T-helper 22 cell (primary cell): ENCODE results near the gene DMRTB1.

Source experiments
- DNase-seq: peaks from one replicate; pipeline ENCODE4 v3.0.0-alpha.2; 2020; ENCODE audit warnings: low read depth

The DMRTB1 gene

GRCh38 chr1:53508056-53508990 lies 49.1 kb downstream of the DMRTB1 start:
- DNase-seq = no peak

DNA sequence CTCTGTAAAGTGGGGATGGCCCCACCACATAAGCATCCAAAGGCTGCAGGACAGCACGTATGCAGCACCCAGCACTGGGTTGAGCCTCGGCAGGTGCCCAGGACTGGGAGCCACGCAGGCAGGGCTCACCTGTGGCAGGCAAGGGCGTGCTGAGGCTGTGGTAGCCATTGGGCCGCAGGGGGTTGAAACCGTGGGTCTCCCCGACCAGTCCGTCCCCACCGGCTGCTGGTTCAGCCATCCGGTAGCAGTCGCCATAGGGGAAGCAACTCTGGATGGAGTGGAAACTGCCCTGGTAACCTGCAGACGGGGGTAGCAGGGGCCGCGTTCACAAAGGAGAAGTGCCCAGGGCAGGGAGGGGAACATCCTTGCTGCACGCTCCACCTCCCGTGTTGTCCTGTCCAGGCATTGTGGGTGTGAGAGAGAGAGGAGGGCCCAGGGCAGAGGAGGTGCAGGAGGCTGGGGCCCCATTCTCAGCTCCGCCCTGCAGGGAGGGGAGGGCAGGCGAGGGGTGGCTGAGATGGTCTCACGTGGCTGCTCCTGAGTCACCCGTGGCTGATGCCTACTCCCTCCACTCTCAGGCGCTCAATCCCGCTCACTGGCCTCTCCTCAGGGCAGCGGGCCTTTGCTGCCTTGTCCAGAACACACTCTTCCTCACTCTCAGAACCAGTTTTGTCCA lies 49.9 kb downstream of the DMRTB1 start:
- no peak for DNase-seq

DNA sequence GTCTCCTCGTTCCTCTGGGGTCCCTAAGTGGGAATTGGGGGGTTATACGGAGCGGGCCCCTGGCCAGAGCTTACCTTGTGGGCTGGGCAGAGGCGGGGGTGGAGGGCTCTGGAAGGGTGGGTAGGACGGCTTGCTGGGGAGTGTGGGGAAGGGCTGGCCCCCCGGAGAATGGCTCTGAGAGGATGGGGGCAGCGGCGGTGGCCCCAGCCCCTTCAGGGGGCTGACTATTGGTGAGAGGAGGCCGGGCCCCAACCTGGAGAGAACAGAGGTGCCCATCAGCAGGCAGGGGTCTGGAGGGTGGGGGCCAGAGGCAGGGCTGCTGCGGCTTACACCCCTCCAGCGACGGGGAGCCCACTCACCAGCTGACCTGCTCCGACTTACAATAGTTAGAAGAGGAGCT lies 50.6 kb downstream of the DMRTB1 start:
- no peak for DNase-seq

DNA sequence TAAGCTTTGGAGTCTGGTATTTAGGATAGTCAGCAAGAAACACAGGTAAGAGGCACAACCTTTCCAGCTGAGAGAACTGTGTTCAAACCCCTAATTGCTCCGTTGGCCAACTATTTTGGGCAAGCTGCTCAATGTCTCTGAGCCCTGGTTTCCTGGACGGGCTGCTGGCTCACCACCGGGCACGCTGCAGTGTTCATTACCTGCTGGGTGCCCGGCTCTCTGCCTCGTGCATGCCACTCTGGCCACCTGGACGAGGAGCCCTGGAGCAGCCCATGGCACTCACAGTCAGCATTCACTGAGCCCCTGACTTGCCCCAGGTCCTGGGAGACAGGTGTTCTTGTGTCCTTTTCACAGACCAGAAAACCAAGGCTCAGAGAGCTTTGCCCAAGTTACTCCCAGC lies 51.0 kb downstream of the DMRTB1 start:
- DNase-seq = no peak

- no peak for DNase-seq
Measured at GRCh38 chr1:53511323-53511932, 52.2 kb downstream of the DMRTB1 start.

DNA sequence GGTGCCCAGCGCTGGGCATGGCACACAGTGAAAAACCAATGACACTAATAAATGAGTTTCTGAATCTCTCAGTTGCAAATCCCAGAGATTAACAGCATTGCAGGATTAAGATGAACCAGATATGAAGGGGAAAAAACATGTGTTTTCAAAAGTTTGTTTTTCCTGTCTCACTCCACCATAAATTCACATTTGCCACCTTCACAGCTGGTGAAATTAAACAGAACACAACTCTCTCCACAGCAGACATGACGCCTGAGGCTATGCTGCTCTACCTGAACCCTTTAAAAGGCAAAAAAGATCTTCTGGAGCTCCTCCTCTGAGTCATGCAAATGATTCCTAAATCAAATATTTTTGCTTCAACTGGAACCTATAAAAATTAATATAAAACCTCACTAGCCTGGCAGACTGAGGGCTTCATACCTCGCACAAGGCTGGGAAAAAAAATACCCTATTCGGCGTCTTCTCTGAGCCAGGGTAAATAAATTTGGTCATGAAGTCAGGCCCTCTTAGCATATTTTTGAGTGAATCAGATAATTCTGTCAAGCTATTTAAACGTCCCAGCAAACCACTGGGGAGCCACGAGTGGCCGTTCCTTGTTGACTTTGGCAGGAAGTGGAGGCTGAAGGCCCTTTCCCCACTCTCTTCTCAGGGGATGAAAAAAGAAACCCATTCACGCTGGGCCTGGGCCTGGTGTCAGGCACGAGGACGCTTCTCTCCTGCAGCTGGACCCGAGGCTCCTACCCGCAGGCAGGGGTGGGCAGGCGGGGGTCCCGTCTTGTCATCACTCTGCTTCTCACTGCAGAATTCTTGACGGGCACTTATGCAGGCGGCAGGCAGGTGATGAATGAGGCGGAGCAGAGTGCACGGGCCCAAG lies 53.0 kb downstream of the DMRTB1 start:
- DNase-seq = no peak

- no peak for DNase-seq
Measured at GRCh38 chr1:53512807-53513755, 53.9 kb downstream of the DMRTB1 start.

DNA sequence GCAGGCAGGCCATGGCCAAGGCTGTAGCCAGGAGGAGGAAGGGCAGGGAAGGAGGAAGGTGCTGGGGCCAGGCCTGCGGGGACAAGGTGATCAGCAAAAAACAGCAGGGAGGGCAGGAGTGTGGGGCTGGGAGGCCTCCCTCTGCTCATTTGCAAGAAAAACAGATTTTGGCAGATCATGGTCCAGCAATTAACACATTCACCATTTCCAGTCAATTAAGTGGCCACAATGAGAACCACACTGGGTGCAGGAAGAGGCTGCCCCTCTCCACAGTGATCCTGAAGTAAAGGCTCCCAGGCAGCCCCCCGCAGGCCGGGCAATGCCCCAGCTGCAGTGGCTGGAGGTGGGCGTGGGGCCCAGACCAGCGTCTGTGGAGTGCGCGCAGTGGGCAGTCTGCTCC lies 54.6 kb downstream of the DMRTB1 start:
- no peak for DNase-seq

DNA sequence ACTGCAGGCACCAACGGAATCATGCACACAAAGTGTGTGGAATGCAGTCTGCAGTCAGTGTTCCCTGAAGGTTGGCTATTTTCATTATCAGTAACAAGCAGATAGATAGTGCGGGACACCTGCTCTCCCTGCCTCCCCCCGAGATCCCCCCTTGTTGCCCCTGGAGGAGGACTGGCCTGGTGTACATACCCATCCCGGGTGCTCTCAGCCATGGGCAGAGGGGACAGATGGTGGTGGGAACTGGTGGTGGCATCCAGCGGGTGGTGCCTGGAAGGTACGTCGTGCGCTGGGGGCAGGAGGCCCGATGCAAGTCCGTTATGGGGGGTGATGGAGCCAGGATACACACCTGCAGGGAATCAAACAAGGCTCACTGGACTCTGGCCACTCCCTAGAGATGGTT lies 55.2 kb downstream of the DMRTB1 start:
- DNase-seq = no peak

DNA sequence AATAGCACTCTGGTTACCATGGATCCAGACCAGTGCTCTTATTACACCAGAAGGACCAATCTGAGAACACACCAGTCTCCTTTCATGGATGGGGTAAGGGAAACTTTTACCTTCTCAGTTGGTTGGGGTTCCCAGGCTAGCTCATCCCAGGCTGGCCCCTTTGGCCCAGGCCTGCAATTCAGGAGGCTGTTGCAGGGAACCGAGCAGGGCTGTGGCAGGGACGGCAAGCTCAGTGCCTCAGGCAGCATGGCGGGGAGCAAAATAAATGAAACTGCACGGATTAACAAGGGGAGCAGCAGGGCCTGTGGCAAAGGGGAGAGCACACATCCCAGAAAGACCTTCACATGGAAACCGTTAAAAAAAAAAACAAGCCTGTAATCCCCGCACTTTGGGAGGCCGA lies 57.0 kb downstream of the DMRTB1 start:
- DNase-seq = no peak
